Endothelial cell of umbilical vein (primary cell): ENCODE measurements around the gene LAMB4. TPM values are rescaled to one million over a fixed set of nuclear protein-coding genes. Genes with fewer than 3 reads are reported as not detected.

Experiments
- BruUV-seq: library from RNA; stranded (reverse); fragments of 400-500 nt; replicated peaks from 2 replicates; lab custom pipeline; 2021; lab: Mats Ljungman, UMichigan
- CTCF ChIA-PET: fragments of 300-600, 350-600 bp; sonication (Branson Sonifier 250); formaldehyde crosslinking; loops from one replicate; lab custom pipeline; 2021; ENCODE audit warnings: antibody characterized with exemption, inconsistent platforms; lab: Charles Lee
- POLR2A ChIA-PET: fragments of 300-600, 350-600 bp; sonication (Branson Sonifier 250); formaldehyde crosslinking; loops from one replicate; lab custom pipeline; 2021; ENCODE audit warnings: antibody characterized with exemption, inconsistent platforms; lab: Charles Lee
- DNase-seq: peaks from one replicate; pipeline ENCODE4 v3.0.0-alpha.2; 2011; ENCODE audit warnings: low read depth, low spot score
- FAIRE-seq: peaks from 2 replicates; lab custom pipeline; 2011; peaks lifted over from hg19 to GRCh38; lab: Jason Lieb, UNC
- H2AFZ ChIP-seq: 2 replicates; pipeline ENCODE4 v1.6.0; 2012; ENCODE audit warnings: low read depth, low read length, control low read depth, inconsistent platforms
- H3K27ac ChIP-seq: 2 replicates; pipeline ENCODE4 v1.5.1; 2011; ENCODE audit warnings: low read depth, mild to moderate bottlenecking, control low read depth, low read length, moderate library complexity; ENCODE audit not compliant: insufficient read depth
- H3K27me3 ChIP-seq, 2 experiments: 2 replicates each; pipeline versions ENCODE4 v1.6.0 to v1.6.1; 2011; ENCODE audit warnings: low read length in 2 of 2, mixed read lengths in 1 of 2; ENCODE audit not compliant: control insufficient read depth in 2 of 2, insufficient read depth in 2 of 2
- H3K36me3 ChIP-seq, 2 experiments: 2 replicates in 1 of 2; 3 replicates in 1 of 2; pipeline ENCODE4 v1.5.1; 2011; ENCODE audit warnings: low read length in 2 of 2, mild to moderate bottlenecking in 1 of 2, moderate library complexity in 1 of 2; ENCODE audit not compliant: control insufficient read depth in 2 of 2, insufficient read depth in 2 of 2; ENCODE audit errors: extremely low read depth in 1 of 2
- H3K4me1 ChIP-seq: 3 replicates; pipeline ENCODE4 v1.5.1; 2011; ENCODE audit warnings: mild to moderate bottlenecking, low read length; ENCODE audit not compliant: control insufficient read depth, insufficient read depth; ENCODE audit errors: extremely low read depth
- H3K4me2 ChIP-seq: 2 replicates; pipeline ENCODE4 v1.6.1; 2011; ENCODE audit warnings: low read length, control low read depth, mixed read lengths; ENCODE audit not compliant: insufficient read depth
- H3K4me3 ChIP-seq, 3 experiments: fragments of 200-600 bp in 1 of 3; sonication (generic), shearing (Covaris generic) in 1 of 3; replicated peaks in 1 of 3; 2 replicates each; pipeline ENCODE4 v1.5.1; 2011 to 2016; ENCODE audit warnings: control low read depth in 3 of 3, low read length in 3 of 3, mild to moderate bottlenecking in 2 of 3, inconsistent platforms in 1 of 3, low read depth in 1 of 3, moderate library complexity in 1 of 3; ENCODE audit not compliant: insufficient read depth in 1 of 3
- H3K79me2 ChIP-seq: 2 replicates; pipeline ENCODE4 v1.6.0; 2012; ENCODE audit warnings: low read length, inconsistent platforms; ENCODE audit not compliant: control insufficient read depth, insufficient read depth
- H3K9ac ChIP-seq: replicated peaks from 2 replicates; pipeline ENCODE3; 2011; ENCODE audit warnings: low read length, control low read depth; ENCODE audit not compliant: insufficient read depth; ENCODE audit errors: extremely low read depth
- H3K9me1 ChIP-seq: replicated peaks from 3 replicates; pipeline ENCODE4 v1.6.0; 2011; ENCODE audit warnings: mild to moderate bottlenecking, low read length; ENCODE audit not compliant: control insufficient read depth, insufficient read depth; ENCODE audit errors: extremely low read depth
- H3K9me3 ChIP-seq: replicated peaks from 2 replicates; pipeline ENCODE4 v1.5.1; 2012; ENCODE audit warnings: low read length, inconsistent platforms; ENCODE audit not compliant: control insufficient read depth, insufficient read depth
- H4K20me1 ChIP-seq: replicated peaks from 2 replicates; pipeline ENCODE3; 2011; ENCODE audit warnings: mild to moderate bottlenecking, low read length; ENCODE audit not compliant: control insufficient read depth, insufficient read depth; ENCODE audit errors: extremely low read depth
- EZH2 ChIP-seq: IDR thresholded peaks from 2 replicates; pipeline ENCODE4 v1.6.1; 2012; ENCODE audit warnings: borderline replicate concordance, low read depth, mild to moderate bottlenecking, moderate library complexity, low read length, inconsistent platforms; ENCODE audit not compliant: severe bottlenecking
- FOS ChIP-seq: IDR thresholded peaks from 2 replicates; pipeline ENCODE4 v1.6.1; 2011; ENCODE audit warnings: mild to moderate bottlenecking, low read length, moderate library complexity, borderline replicate concordance; ENCODE audit not compliant: insufficient read depth
- GATA2 ChIP-seq: IDR thresholded peaks from 2 replicates; pipeline ENCODE4 v1.7.0; 2011; ENCODE audit warnings: low read depth, mild to moderate bottlenecking, moderate library complexity, mixed read lengths, low read length; ENCODE audit not compliant: insufficient read length, insufficient read depth
- JUN ChIP-seq: IDR thresholded peaks from 2 replicates; pipeline ENCODE4 v1.6.1; 2011; ENCODE audit warnings: borderline replicate concordance, low read depth; ENCODE audit not compliant: insufficient read length, insufficient read depth
- MYC ChIP-seq: IDR thresholded peaks from one replicate; pipeline ENCODE4 v1.6.1; 2011; ENCODE audit warnings: mild to moderate bottlenecking, low read depth, low read length
- POLR2A ChIP-seq: IDR thresholded peaks from 2 replicates; pipeline ENCODE4 v1.6.1; 2012; ENCODE audit warnings: low read depth, mild to moderate bottlenecking, control low read depth, low read length
- POLR2AphosphoS5 ChIP-seq: IDR thresholded peaks from 2 replicates; pipeline ENCODE4 v1.6.1; 2012; ENCODE audit warnings: low read depth, mild to moderate bottlenecking, control low read depth, low read length, moderate library complexity; ENCODE audit not compliant: insufficient read depth
- dilution Hi-C: fragments of 300-500 bp; cut with MboI; formaldehyde crosslinking; loops from one replicate; pipeline ENCODE4 v1.15.0; 2019; ENCODE audit warnings: low sequenced_read_pairs; ENCODE audit not compliant: extremely low pct_ligation_motif_present
- intact Hi-C: fragments of 100-400 bp; cut with micrococcal nuclease; formaldehyde crosslinking; loops from one replicate; pipeline ENCODE4 v1.10.0; 2022
- polyA plus RNA-seq, 4 experiments: library from polyadenylated mRNA; depleted of rRNA in 3 of 4; stranded (reverse) in 3 of 4; unstranded in 1 of 4; fragments of >200 nt; gene quantifications; 2 replicates each; pipeline versions ENCODE4 v1.2.1 to v1.2.3, GENCODE V29; 2011 to 2012; ENCODE audit warnings: missing spikeins in 1 of 4
- total RNA-seq: library from RNA; stranded (reverse); gene quantifications from 2 replicates; pipeline ENCODE4 v1.2.3, GENCODE V29; 2021
- TF ChIP-seq, protein P1 (sequence below), 2 donors: IDR thresholded peaks; 1 replicate in 1 of 2; 2 replicates in 1 of 2; pipeline ENCODE4 v1.5.1; 2011; ENCODE audit warnings: low read length in 2 of 2, mild to moderate bottlenecking in 2 of 2, moderate library complexity in 2 of 2, control low read depth in 1 of 2, inconsistent platforms in 1 of 2, low read depth in 1 of 2; ENCODE audit not compliant: insufficient read depth in 1 of 2; ENCODE audit errors: extremely low read depth in 1 of 2
- TF ChIP-seq, protein P2 (sequence below): IDR thresholded peaks from 2 replicates; pipeline ENCODE4 v1.6.1; 2011; ENCODE audit not compliant: insufficient read depth, insufficient read length

The LAMB4 gene
- total and polyA plus RNA-seq, 2 donors (not counting 3 experiments of a cell fraction or from before 2014, with no cell fraction given): 0.15 to 0.20 TPM

DNA sequence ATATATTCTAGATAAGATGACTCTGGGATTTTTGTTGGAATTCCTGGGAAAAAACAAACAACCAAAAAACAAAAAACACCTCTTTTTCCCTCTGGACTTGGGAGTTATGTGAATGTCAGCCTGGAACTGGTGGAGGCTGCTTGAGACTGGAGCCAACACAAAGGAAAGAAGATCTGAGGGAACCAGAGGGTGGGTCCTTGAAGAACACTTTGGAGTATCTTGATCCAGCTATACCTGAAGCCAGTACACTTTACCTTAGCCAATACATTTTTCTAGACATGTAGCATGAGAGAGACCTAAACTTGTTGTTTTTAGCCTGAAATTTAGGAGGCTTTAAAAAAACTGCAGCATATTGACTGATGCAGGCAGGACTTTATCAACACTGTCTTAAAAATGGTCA lies 121.3 kb downstream of the LAMB4 start:
- no peak overlapping the region for H2AFZ ChIP-seq
- DNase-seq (no peak), FAIRE-seq (no peak)
- BruUV-seq: no TSS peak
- no peaks in the 10 kb centered on the region for H4K20me1 ChIP-seq
- H3K4me3 ChIP-seq: no peak overlapping the region
- H3K9me3 ChIP-seq: no peaks in the 10 kb centered on the region
- H3K27me3 ChIP-seq: no peaks in the 10 kb centered on the region
- no peaks in the 10 kb centered on the region for H3K36me3 ChIP-seq
- POLR2A ChIA-PET: no interaction called here
- H3K9me1 ChIP-seq: no peaks in the 10 kb centered on the region
- H3K9ac ChIP-seq: no peak overlapping the region
- CTCF ChIA-PET: no interaction called here
- no peaks in the 10 kb centered on the region for H3K79me2 ChIP-seq
- H3K4me1 ChIP-seq: peaks cover 21% of the 10 kb centered on the region
- no peak for TF ChIP-seq POLR2A
- TF ChIP-seq, protein P1, sequence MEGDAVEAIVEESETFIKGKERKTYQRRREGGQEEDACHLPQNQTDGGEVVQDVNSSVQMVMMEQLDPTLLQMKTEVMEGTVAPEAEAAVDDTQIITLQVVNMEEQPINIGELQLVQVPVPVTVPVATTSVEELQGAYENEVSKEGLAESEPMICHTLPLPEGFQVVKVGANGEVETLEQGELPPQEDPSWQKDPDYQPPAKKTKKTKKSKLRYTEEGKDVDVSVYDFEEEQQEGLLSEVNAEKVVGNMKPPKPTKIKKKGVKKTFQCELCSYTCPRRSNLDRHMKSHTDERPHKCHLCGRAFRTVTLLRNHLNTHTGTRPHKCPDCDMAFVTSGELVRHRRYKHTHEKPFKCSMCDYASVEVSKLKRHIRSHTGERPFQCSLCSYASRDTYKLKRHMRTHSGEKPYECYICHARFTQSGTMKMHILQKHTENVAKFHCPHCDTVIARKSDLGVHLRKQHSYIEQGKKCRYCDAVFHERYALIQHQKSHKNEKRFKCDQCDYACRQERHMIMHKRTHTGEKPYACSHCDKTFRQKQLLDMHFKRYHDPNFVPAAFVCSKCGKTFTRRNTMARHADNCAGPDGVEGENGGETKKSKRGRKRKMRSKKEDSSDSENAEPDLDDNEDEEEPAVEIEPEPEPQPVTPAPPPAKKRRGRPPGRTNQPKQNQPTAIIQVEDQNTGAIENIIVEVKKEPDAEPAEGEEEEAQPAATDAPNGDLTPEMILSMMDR (IDR thresholded peaks at IDR 0.05; ENCODE audit: extremely low read depth in 1 of 2, insufficient read depth in 1 of 2, low read depth in 1 of 2, low read length in 2 of 2): no peak
- TF ChIP-seq FOS: no peak
- TF ChIP-seq, protein P2, sequence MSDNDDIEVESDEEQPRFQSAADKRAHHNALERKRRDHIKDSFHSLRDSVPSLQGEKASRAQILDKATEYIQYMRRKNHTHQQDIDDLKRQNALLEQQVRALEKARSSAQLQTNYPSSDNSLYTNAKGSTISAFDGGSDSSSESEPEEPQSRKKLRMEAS: no peak
- no peak for TF ChIP-seq MYC
- TF ChIP-seq POLR2AphosphoS5: no peak
- no peak for TF ChIP-seq JUN
- no peak for TF ChIP-seq EZH2
- TF ChIP-seq GATA2: no peak
- intact Hi-C loops: no loop called here
- no peak overlapping the region for H3K27ac ChIP-seq
- H3K4me2 ChIP-seq: no peak overlapping the region
- dilution Hi-C loops: no loop called here
